ENCODE data around the gene SAXO1.
"Not testable (repeated sequence)": the region's sequence is repeated elsewhere in the genome, so short reads cannot be mapped to it uniquely, and the experiment has no call there.

Gene SAXO1, protein sequence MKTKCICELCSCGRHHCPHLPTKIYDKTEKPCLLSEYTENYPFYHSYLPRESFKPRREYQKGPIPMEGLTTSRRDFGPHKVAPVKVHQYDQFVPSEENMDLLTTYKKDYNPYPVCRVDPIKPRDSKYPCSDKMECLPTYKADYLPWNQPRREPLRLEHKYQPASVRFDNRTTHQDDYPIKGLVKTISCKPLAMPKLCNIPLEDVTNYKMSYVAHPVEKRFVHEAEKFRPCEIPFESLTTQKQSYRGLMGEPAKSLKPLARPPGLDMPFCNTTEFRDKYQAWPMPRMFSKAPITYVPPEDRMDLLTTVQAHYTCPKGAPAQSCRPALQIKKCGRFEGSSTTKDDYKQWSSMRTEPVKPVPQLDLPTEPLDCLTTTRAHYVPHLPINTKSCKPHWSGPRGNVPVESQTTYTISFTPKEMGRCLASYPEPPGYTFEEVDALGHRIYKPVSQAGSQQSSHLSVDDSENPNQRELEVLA

DNA sequence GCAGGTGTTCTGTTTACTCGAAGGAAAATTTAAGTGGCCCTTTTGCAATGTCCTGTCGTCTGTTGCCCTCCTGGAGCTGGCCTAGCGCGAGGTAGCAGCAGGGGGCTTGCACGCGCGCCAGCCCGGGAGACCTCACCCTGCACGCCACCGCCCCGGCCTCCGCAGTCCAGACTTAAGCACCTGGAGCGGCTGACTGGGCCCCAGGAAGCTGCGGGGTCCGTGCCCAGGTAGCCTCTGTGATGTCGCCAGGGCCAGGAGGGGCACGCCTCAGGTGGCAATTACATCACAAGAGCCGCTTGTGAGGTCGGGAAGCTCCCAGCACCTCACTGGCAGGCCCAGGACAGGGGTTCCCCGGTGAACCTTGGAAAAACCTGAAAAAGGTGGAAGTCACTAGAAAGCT, at the start of gene SAXO1:
SAXO1 (minus strand) TSS at position 195 of the 400 bp plus-strand sequence. CDS start 301 bp downstream, outside the sequence.
- DNase-seq: no peak

DNA sequence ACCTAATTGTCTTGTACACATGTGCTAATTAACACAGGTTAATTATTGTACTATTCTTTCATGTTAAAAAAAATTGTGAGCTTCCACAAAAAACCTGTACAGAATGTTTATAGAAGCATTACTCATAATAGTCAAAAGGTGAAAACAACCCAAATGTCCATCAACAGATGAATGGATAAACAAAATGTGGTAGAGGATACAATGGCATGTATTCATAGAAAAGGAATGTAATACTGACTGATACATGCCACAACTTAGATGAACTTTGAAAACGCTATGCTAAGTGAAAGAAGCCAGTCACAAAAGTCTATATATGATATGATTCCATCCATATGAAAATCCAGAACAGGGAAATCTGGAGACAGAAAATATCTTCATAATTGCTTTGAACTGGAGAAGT, 41.8 kb upstream of the SAXO1 start:
- no peak for DNase-seq

DNA sequence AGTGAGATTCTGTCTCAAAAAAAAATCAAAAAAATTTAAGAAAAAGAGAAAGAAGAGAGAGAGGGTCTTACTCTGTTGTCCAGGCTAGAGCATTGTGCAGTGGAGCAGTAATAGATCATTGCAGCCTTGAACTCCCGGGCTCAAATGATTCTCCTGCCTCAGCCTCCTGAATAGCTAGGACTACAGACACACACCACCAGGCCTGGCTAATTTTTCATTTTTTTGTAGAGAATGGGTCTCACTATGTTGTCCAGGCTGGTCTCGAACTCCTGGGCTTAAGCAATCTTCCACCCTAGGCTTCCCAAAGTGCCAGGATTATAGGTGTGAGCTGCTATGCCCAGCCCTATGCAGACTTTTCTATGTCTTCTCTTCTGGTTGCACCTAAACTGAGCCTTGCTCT, 41.2 kb upstream of the SAXO1 start:
- DNase-seq: no peak

DNA sequence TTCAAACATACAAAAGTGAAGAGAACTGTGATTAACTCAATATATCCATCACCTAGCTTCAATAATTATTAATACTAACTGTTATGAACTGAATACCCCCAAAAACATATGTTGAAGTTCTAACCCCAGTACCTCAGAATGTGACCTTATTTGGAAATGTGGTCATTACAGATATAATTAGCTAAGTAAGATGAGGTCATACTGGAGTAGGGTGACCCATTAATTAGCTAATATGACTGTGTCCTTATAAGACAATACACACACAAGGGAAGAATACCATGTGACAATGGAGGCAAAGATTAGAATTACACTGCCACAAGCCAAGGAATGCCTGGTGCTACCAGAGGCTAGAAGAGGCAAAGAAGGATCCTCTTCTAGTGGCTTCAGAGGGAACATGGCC, 24.0 kb upstream of the SAXO1 start:
- DNase-seq: no peak

DNA sequence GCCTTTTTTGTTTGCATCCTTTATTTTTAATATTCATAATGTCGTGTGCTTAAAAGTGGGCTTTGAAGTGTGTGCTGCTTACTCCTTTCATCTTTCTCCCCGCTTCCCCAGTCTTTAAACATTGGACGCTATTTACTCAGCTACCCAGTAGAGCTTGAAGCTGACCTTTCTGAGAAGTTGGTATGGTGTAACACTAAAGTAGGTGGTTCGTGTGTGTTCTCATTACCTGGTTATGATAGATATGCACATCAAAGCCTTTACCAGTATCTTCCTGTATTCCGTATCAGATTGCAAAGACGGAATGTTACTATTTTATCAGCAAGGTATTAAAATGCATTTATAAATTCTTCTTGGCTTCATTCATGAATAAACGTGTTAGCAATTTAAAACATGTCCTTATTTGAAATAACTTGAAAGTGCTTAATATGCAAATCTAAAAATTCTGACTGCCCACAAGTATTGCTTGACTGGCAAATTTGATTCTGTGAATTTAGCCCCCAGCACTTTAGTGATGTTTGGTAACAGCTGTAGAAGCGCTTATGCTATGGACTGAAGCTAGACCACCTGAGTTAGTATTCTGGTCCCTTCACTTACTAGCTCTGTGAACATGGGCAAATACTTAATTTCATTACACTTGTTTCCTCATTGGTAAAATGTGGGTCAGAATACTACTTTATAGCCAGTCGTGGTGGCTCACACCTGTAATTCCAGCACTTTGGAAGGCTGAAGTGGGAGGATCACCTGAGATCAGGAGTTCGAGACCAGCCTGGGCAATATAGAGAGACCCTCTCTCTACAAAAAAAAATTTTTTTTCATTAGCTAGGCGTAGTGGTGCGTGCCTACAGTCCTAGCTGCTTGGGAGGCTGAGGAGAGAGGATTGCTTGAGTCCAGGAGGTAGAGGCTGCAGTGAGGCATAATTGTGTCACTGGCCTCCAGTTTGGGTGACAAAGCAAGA, 17.9 kb upstream of the SAXO1 start:
- no peak for DNase-seq

DNA sequence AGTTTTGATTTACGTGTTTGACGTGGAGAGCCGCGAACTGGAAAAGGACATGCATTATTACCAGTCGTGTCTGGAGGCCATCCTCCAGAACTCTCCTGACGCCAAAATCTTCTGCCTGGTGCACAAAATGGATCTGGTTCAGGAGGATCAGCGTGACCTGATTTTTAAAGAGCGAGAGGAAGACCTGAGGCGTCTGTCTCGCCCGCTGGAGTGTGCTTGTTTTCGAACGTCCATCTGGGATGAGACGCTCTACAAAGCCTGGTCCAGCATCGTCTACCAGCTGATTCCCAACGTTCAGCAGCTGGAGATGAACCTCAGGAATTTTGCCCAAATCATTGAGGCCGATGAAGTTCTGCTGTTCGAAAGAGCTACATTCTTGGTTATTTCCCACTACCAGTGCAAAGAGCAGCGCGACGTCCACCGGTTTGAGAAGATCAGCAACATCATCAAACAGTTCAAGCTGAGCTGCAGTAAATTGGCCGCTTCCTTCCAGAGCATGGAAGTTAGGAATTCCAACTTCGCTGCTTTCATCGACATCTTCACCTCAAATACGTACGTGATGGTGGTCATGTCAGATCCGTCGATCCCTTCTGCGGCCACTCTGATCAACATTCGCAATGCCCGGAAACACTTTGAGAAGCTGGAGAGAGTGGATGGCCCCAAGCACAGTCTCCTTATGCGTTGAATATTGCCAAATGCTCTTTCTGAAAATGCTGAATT, 17.1 kb upstream of the SAXO1 start:
- DNase-seq: no peak

DNA sequence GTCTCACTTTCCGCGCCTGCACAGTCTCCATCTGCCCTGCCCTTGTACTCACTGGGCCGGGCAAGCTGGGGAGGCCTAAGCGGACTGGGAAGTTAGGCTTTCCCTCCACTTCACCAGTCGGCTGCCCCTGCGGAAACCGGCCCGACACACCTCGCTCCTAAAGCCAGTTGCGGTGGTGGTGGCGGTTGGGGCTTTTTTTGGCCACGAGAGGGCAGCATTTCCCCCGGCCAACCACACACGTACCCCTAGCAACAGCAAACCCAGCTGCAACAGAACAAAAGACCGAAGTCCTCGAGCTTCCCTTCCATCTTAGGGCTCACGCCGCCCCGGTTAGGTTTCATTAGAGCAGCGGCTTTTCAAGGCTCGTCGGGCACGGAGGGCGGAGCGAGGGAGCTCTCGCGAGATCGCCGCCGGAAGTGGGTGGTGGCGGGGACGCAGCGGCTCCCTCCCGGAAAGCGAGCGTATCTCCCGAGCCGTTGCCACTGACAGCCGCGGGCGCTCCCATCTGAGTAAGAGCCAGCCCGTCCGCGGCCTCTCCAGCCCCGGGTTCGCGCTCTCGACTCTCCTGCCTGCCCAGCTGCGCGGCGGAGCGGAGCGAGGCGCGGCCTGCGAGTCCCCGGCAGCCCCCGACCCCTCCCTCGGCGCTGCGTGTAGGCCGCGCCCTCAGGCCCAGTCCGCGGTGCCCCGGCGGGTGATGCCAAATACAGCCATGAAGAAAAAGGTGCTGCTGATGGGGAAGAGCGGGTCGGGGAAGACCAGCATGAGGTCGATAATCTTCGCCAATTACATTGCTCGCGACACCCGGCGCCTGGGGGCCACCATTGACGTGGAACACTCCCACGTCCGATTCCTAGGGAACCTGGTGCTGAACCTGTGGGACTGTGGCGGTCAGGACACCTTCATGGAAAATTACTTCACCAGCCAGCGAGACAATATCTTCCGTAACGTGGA, 16.2 kb upstream of the SAXO1 start, which contains the start of gene RRAGA:
RRAGA (plus strand) TSS at position 462 of the 951 bp plus-strand sequence; CDS start at position 695, 233 bp downstream.
- peak; percentile 95 for DNase-seq

DNA sequence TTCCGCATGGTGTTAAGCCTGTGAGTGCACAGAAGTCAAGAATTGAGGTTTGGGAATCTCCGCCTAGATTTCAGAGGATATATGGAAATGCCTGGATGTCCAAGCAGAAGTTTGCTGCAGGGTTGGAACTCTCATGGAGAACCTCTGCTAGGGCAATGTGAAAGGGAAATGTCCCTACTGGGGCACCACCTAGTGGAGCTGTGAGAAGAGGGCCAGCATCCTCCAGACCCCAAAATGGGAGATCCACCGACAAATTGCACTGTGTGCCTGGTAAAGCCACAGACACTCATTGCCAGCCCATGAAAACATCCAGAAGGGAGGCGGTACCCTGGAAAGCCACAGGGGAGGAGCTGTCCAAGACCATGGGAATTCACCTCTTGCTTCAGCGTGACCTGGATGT, 3.6 kb upstream of the SAXO1 start:
- no peak for DNase-seq

DNA sequence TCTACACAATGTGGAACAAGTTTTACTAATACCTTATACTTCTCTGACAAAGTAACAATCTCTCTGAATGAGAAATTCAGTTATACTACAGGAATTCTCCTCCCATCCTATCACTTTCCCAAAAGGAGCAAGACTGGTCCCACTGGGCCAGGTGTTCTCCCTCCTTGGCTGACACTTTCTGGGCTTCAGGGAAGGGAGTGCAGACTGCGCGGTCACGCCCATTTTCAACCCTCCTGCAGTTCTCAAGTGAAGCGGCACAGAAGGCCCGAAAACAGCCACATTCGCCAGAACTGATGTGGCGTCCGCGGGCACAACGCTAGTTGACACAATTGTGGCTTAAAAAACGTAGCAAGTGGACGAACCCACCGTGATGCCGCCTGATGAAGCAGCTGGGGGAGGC, 603 bp downstream of the SAXO1 start:
- no peak for DNase-seq

DNA sequence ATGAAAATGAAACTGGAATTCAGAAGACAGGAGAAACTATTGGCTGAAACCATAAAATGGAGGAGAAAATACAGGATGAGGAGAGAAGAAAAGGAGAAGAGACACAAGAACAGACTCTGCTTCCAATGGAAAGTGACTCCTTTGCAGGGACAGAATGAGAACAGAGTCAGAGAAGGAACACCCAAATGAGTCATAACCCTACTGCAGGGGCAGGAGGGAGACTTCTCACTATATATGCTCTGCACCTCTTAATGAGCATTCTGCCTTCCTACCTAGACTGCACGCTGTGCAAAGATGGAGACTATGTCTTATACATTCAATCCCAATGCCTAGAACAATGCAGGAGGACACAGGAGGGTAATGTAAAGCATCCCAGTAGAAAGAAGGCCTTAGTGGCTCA, 2.1 kb downstream of the SAXO1 start:
- DNase-seq: no peak

DNA sequence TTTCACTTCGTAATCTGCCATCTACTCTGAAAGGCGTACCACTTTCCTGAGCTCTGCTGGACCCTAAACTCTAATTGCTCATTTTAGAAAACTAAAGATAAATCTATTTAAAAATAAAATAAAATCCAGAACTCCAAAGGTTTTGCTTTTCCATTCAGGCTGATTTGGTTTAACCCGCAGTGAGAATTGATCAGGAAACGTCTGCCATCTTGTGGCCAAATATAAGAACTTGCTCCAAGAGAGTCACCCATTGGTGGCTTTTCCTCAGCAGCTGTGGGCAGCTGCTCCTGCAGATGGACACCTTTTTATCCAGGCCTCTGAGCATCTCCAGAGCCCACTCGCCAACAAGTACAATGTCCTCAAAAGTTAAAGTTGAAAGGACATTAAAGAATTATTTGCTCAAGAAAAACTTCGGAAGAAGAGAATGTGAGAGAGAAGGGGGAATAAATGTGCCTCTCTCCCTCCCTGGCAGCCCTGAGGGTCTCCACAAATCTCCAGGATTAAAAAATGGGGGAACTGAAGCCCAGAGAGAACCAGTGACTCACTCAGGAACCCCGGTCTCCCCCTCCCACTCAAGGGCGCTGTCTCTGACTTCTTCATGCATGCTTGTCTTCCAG, 4.1 kb downstream of the SAXO1 start:
- DNase-seq: peak; percentile 52

DNA sequence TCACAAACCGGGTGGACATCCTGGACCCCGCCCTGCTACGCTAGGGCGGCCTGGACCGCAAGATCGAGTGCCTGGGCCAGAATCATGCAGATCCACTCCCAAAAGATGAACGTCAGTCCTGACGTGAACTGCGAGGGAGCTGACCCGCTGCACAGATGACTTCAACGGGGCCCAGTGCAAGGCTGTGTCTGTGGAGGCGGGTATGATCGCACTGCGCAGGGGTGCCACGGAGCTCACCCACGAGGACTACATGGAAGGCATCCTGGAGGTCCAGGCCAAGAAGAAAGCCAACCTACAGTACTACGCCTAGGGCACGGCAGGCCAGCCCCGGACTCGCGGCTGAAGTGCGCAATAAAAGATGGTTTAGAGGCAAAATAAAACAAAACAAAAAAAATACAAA, 5.2 kb downstream of the SAXO1 start:
- DNase-seq: no peak

DNA sequence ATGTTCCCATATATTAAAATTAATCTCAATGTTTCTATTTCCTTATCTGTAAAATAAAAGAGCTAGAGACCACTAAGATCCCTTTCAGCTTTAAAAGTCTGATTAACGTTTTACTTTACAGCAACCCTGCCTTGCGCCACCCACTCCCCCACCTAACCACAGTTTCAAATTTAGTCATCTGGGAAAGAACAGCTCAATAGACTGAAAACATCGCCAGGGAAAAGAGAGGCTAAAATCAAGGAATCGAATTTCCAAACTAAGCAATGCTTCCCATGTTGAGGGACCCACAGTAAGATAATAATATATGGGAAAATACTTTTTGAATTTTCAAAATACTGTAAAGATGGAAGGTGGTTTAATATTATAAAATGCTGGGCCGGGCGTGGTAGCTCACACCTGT, 6.6 kb downstream of the SAXO1 start:
- no peak for DNase-seq

DNA sequence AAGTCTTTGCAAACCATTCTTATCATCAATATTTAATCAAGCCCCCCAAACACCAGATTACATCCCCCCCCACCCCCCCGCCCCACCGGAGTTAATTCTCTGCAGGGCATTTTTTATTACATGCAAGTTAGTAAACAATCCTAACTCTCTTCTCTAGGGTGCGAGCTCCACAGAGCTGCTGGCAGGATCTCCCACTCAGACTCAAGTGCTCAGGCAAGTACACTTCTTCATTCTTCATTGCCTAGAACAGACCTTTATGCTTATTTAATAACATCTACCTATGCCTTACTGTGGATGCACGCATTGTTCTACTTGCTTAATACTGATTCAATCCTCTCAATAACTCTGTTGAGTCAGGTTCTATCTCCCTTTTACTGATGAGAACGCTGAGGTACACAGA, 9.9 kb downstream of the SAXO1 start:
- no peak for DNase-seq

DNA sequence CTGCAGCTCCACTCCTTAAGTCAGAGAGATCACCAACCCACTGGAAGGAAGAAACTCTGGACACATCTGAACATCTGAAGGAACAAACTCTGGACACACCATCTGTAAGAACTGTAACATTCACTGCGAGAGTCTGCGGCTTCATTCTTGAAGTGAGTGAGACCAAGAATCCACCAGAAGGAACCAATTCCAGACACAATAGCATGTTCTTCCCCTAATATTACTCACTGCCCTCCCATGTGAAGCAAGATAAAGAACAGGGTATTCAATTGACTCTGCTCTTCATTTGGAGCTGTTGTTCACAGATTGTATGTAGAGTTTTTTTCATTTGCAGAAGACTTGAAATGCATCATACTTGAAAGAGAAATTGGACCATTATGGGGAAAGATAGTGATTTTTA, 10.8 kb downstream of the SAXO1 start:
- no peak for DNase-seq

DNA sequence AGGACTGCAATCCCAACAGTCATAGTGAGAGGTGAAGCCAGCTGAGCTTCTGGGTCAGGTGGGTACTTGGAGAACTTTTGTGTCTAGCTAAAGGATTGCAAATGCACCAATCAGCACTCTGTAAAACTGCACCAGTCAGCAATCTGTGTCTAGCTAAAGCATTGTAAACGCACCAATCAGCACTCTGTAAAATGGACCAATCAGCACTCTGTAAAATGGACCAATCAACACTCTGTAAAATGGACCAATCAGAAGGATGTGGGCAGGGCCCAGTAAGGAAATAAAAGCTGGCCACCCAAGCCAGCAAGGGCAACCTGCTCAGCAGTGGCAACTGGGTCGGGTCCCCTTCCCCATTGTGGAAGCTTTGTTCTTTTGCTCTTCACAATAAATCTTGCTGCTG, 11.4 kb downstream of the SAXO1 start:
- DNase-seq: not testable (repeated sequence)

DNA sequence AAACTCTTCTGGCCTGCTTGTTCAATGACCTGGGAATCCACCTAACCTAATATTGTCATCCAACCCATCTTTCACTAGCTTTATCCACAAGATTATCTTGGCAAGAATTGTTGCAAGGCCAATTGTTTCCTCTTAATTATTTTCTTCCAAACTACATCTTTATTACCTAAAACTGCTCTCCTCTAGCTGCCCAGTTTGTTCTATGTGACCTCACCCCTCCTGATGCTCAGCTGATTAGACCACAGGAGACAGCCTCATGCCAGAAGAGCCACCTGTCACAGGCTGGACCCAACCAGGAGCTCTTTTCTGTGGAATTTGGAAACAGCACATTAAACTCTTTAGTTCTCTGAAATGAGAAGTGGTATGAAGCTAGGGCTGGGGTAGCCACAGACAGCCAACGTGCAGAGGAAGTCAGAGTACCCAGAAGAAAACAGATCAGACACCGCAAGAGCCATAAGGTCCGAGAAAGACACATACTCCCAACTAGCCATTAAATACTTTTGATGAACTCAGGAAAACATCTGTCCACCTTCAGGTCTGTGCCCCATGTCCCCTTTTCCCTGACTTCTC, 12.0 kb downstream of the SAXO1 start:
- DNase-seq: no peak

DNA sequence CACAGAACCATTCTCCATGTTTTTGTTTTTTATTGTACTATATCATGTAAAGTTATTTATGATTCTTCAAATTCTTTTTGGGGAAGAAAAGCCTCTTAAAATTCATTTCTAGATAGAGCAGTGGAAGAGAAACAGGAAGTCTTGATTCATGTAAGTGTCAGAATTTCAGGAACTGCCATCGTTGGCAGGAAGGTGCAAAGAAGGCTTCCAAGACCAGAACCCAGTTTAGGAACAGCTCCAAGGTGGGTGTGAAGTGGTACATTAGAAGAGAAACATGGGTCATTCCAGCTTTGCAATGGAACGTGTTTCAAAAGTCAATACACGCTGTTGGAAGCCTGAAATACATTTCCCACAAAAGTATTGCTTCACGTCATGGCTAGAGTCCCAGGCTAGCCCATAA, 14.8 kb downstream of the SAXO1 start:
- DNase-seq: no peak

DNA sequence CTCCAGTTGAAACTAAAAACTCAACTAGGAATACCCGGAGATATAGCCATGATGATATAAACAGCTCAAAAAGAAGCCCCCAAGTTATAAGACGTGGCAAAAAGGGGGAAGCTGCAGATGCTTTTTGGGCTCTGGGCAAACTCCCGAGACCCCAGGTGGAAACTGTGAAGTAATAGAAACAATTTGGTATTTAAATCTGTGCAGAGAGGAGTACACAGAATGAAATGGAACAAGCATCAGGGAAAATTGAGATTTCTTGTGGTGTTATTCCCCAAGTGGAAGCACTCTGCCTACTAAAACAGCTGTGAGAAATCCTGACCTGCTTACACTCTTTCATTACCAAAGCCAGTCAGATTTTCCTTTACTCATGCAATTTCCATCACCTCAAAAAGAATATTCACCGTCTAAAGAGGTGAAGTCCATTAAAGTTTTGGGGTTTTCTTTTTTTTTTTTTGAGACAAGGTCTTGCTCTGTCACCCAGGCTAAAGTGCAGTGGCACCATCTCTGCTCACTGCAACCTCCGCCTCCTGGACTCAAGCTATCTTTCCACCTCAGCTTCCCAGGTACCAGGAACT, 23.5 kb downstream of the SAXO1 start:
- no peak for DNase-seq

DNA sequence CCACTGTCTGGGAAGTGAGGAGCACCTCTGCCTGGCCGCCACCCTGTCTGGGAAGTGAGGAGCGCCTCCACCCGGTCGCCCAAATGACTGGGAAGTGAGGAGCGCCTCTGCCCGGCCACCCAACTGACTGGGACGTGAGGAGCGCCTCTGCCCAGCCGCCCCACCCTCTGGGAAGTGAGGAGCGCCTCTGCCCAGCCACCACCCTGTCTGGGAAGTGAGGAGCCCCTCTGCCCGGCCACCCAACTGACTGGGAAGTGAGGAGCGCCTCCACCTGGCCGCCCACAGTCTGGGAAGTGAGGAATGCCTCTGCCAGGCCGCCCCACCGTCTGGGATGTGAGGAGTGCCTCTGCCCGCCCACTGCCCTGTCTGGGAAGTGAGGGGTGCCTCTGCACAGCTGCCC, 32.9 kb downstream of the SAXO1 start:
- no peak for DNase-seq

Data from CD4-positive, alpha-beta T cell treated with Interleukin-4 for 4 hours (primary cell).